ENCODE results near the gene CCNJ. TPM values are rescaled to one million over a fixed set of nuclear protein-coding genes. Genes with fewer than 3 reads are reported as not detected.
A peak's percentile ranks its signal among the peaks of the same experiment; 100 is the strongest.
"Not testable (repeated sequence)": the region's sequence is repeated elsewhere in the genome, so short reads cannot be mapped to it uniquely, and the experiment has no call there.

CCNJ gene, protein sequence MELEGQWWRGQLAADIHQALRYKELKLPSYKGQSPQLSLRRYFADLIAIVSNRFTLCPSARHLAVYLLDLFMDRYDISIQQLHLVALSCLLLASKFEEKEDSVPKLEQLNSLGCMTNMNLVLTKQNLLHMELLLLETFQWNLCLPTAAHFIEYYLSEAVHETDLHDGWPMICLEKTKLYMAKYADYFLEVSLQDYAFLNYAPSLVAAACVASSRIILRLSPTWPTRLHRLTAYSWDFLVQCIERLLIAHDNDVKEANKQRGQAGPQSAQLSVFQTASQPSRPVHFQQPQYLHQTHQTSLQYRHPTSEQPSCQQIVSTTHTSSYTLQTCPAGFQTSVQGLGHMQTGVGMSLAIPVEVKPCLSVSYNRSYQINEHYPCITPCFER
- 8.9 and 9.1 TPM in 2 replicates for total RNA-seq
- 4.6 TPM for total RNA-seq (2013)
- polyA plus RNA-seq: 2.8 and 2.9 TPM in 2 replicates
- polyA minus RNA-seq: 6.3 and 7.4 TPM in 2 replicates

DNA sequence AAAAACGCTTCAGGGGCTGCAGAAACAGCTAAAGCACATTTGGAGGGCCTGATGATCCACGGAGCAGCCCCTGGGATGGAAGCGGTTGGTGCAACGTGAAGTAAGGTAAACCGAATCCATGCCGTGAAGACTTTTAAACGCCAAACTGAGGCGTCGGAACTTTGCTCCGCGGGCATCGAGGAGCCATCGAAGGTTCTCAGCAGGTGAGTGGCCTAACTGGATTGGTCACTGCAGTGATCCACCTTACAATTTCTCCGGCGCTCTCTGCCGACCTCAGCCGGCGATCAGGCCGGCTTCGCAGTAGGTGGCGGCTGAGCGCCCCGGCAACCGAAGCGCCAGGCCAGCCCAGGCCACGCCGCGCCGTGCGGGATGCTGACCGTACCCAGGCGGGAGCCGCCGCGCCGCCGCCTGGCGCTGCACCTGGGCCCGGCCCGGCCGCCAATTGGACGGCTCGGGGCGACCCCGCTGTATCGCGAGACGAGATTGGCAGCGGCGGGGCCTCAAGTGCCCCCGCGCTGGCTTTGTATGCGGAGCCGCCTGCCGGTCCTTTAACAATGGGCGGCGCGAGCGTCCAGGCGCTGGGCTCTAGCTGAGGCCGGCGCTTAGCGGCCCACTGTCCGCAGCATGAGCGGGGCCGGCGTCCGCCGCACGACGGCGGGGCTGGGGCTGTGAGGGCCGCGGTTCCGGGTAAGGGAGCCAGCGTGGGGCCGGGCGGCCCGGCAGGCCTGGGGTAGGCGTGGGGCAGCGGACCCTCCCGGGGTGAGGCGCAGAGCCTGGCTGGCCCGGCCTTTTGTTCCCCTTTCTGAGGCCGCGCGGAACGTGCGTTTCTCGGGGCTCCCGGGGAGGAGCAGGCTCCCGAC lies at the start of gene CCNJ:
Gene CCNJ (plus strand): TSS at position 551 of the 860 bp plus-strand sequence. CDS start 811 bp downstream, outside the sequence.
- H3K4me3 ChIP-seq (ENCODE audit: control extremely low read depth in 1 of 5, extremely low read depth in 1 of 5, insufficient read depth in 1 of 5, low read depth in 2 of 5, low read length in 4 of 5): peak within 1 kb of the TSS; percentile 56 to 83 (median 73)
- H3K36me3 ChIP-seq (replicated peaks in 1 of 2; ENCODE audit: control extremely low read depth in 1 of 2, control insufficient read depth in 1 of 2, extremely low read depth in 1 of 2, insufficient read depth in 2 of 2, low read length in 1 of 2): no peaks in the 10 kb centered on the region
- Mint-ChIP-seq H3K4me1 (peaks cover 37% of the 10 kb centered on the region), H3K9me3 (ENCODE audit: insufficient read depth) (no peaks in the 10 kb centered on the region), H3K27me3 (no peaks in the 10 kb centered on the region), H3K27ac (peak within 1 kb of the TSS; percentile 88), H3K4me3 (peak within 1 kb of the TSS; percentile 96)
- peaks cover 40% of the 10 kb centered on the region for H3K79me2 ChIP-seq (ENCODE audit: control insufficient read depth, insufficient read depth, low read length)
- no peaks in the 10 kb centered on the region for H3K9me3 ChIP-seq (ENCODE audit: control extremely low read depth in 1 of 3, control insufficient read depth in 2 of 3, insufficient read depth in 1 of 3, low read length in 2 of 3)
- DNase-seq (peak; percentile 91), ATAC-seq (ENCODE audit: low read depth) (peak; percentile 85)
- H3K27ac ChIP-seq (ENCODE audit: low read length in 2 of 2): peak within 1 kb of the TSS; percentile 54 to 84
- H3K27me3 ChIP-seq (replicated peaks in 1 of 4; ENCODE audit: control extremely low read depth in 1 of 4, control insufficient read depth in 3 of 4, insufficient read depth in 4 of 4, low read length in 3 of 4): peaks cover 0 to 5% (median 0%) of the 10 kb centered on the region in 4 experiments
- intact Hi-C loops (cut with micrococcal nuclease): loop anchor here (1.0 to 10.0 kb wide), 5 partner anchors 47 to 349 kb away; partner anchors contain the start of genes CC2D2B and ZNF518A
- H3K9ac ChIP-seq (ENCODE audit: low read length): peak within 1 kb of the TSS; percentile 84
- H3K4me1 ChIP-seq (ENCODE audit: control insufficient read depth in 2 of 2, insufficient read depth in 2 of 2, low read length in 2 of 2): peaks cover 11 to 14% of the 10 kb centered on the region in 2 donors
- H3K4me2 ChIP-seq (replicated peaks; ENCODE audit: low read depth, low read length, poor library complexity, severe bottlenecking): peak within 1 kb of the TSS; percentile 85
- 3% methylated on average over 92 of the region's 92 CpGs for WGBS (ENCODE audit: insufficient coverage)
- peak within 1 kb of the TSS; percentile 75 for H2AFZ ChIP-seq (ENCODE audit: insufficient read depth, low read depth, low read length, poor library complexity, severe bottlenecking)
- no peaks in the 10 kb centered on the region for H4K20me1 ChIP-seq (ENCODE audit: control insufficient read depth, insufficient read depth, low read length, poor library complexity, severe bottlenecking)
- ChIA-PET POLR2A (interaction anchor here (1.6 kb wide), 1 partner anchor 46 kb away, joined by 3 read pairs; no protein-coding TSS in a partner anchor), CTCF (interaction anchor here (1.2 to 1.8 kb wide), 2 partner anchors 10 to 47 kb away, joined by 4 to 5 read pairs; no protein-coding TSS in a partner anchor)
- TF ChIP-seq, protein P1, sequence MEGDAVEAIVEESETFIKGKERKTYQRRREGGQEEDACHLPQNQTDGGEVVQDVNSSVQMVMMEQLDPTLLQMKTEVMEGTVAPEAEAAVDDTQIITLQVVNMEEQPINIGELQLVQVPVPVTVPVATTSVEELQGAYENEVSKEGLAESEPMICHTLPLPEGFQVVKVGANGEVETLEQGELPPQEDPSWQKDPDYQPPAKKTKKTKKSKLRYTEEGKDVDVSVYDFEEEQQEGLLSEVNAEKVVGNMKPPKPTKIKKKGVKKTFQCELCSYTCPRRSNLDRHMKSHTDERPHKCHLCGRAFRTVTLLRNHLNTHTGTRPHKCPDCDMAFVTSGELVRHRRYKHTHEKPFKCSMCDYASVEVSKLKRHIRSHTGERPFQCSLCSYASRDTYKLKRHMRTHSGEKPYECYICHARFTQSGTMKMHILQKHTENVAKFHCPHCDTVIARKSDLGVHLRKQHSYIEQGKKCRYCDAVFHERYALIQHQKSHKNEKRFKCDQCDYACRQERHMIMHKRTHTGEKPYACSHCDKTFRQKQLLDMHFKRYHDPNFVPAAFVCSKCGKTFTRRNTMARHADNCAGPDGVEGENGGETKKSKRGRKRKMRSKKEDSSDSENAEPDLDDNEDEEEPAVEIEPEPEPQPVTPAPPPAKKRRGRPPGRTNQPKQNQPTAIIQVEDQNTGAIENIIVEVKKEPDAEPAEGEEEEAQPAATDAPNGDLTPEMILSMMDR (IDR thresholded peaks at IDR 0.05): no peak
- no peak for TF ChIP-seq EZH2 (IDR thresholded peaks at IDR 0.05; ENCODE audit: borderline replicate concordance, insufficient read depth, low read depth, low read length, poor library complexity, severe bottlenecking)

DNA sequence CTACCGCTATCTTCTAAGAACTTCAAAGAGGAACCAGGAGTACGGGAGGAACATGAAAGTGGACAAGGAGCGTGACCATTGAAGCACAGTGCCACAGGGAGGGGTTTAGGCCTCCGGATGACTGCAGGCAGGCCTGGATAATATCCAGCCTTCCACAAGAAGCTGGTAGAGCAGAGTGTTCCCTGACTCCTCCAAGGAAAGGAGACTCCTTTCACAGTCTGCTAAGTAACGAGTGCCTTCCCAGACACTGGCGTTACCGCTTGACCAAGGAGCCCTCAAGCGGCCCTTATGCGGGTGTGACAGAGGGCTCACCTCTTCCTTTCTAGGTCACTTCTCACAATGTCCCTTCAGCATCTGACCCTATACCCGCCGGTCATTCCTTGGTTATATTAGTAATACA lies 49.0 kb upstream of the CCNJ start:
- H3K4me2 ChIP-seq (replicated peaks; ENCODE audit: low read depth, low read length, poor library complexity, severe bottlenecking); H3K9ac ChIP-seq (ENCODE audit: low read length); H3K4me1 ChIP-seq (ENCODE audit: control insufficient read depth in 2 of 2, insufficient read depth in 2 of 2, low read length in 2 of 2); H3K79me2 ChIP-seq (ENCODE audit: control insufficient read depth, insufficient read depth, low read length); H3K9me3 Mint-ChIP-seq (ENCODE audit: insufficient read depth); POLR2A ChIA-PET; H2AFZ ChIP-seq (ENCODE audit: insufficient read depth, low read depth, low read length, poor library complexity, severe bottlenecking); H4K20me1 ChIP-seq (ENCODE audit: control insufficient read depth, insufficient read depth, low read length, poor library complexity, severe bottlenecking); H3K36me3 ChIP-seq (replicated peaks in 1 of 2; ENCODE audit: control extremely low read depth in 1 of 2, control insufficient read depth in 1 of 2, extremely low read depth in 1 of 2, insufficient read depth in 2 of 2, low read length in 1 of 2); CTCF ChIA-PET; H3K4me3 Mint-ChIP-seq; H3K27me3 ChIP-seq (replicated peaks in 1 of 4; ENCODE audit: control extremely low read depth in 1 of 4, control insufficient read depth in 3 of 4, insufficient read depth in 4 of 4, low read length in 3 of 4); DNase-seq; H3K27ac ChIP-seq (ENCODE audit: low read length in 2 of 2); H3K27ac Mint-ChIP-seq; H3K4me1 Mint-ChIP-seq; H3K9me3 ChIP-seq (ENCODE audit: control extremely low read depth in 1 of 3, control insufficient read depth in 2 of 3, insufficient read depth in 1 of 3, low read length in 2 of 3); ATAC-seq (ENCODE audit: low read depth); intact Hi-C loops (cut with micrococcal nuclease); H3K4me3 ChIP-seq (ENCODE audit: control extremely low read depth in 1 of 5, extremely low read depth in 1 of 5, insufficient read depth in 1 of 5, low read depth in 2 of 5, low read length in 4 of 5); H3K27me3 Mint-ChIP-seq: not testable (repeated sequence)
- WGBS (ENCODE audit: insufficient coverage): 100% methylated on average over 1 of the region's 11 CpGs

Measured in B cell (primary cell).